ENCODE results near the gene CLEC18C.
"Not testable (repeated sequence)": the region's sequence is repeated elsewhere in the genome, so short reads cannot be mapped to it uniquely, and the experiment has no call there.

Gene CLEC18C

GRCh38 chr16:70218586-70218985 is 45.0 kb downstream of the CLEC18C start:
- DNase-seq: not testable (repeated sequence)

DNA sequence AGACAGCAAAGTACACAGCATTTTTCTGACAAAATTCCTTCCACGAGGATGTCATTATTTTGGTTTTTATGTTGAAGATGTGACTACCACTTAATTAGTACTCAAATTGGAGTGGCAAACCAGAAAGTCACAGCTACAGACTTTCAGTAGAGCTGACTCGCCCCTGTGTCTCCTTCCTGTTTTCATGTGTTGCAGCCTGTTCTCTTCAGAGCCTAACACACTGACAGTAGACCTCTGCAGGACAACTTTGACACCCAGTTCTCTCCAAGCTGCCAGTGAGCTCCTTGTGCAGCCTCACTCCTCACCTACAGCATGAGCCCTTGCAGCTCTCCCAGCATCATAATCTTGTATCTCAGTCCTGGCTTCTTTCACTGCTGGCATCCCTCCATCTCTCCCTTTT is 49.0 kb downstream of the CLEC18C start:
- DNase-seq: not testable (repeated sequence)

DNA sequence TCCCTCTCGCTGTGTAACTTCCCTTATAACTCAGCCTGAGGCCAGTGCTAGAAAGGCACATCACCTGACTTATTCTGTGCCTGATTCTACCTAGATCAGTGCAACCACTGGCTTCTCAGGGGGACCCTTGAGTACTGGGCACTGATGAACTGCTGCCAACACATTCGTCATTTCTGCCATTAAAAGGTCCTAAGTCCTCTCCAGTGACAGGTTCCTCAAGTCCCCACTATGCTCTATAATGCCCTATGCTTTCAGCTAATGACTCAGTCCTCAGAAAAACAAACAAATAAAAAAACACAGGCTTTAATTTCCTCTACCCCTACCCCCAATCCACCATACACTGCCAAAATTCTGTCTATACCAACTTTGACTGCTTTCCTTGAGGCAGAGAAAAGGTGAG is 49.6 kb downstream of the CLEC18C start:
- DNase-seq: not testable (repeated sequence)

- not testable (repeated sequence) for DNase-seq
Observed at GRCh38 chr16:70223971-70224513, 50.5 kb downstream of the CLEC18C start.

DNA sequence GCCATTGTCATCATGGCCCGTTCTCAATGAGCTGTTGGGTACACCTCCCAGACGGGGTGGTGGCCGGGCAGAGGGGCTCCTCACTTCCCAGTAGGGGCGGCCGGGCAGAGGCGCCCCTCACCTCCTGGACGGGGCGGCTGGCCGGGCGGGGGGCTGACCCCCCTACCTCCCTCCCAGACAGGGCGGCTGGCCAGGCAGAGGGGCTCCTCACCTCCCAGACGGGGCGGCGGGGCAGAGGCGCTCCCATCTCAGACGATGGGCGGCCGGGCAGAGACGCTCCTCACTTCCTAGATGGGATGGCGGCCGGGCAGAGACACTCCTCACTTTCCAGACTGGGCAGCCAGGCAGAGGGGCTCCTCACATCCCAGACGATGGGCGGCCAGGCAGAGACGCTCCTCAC is 51.1 kb downstream of the CLEC18C start:
- not testable (repeated sequence) for DNase-seq

GRCh38 chr16:70225430-70225829 is 51.8 kb downstream of the CLEC18C start:
- DNase-seq: not testable (repeated sequence)

DNA sequence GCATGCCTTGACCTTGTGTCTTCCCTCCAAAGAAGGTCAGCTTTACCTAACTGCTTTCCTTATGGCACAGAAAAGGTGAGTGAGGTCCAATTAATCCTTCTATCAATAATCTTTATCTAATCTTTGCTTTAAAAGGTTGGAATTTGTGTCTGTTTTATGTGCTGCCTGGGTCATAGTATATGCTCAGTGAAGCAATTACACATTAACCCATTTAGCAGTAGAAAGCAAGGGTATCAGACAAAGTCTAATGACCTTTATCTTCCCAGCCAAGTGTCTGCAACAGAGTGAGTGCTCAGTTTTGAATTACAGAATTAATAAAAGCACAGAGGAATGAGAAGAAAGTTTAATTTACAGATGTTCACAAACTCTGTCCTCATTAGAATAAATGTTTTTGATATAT is 52.4 kb downstream of the CLEC18C start:
- not testable (repeated sequence) for DNase-seq

GRCh38 chr16:70231831-70232230 is 58.2 kb downstream of the CLEC18C start:
- DNase-seq: not testable (repeated sequence)
